ENCODE measurements around the gene CAB39L.

The CAB39L gene

GRCh38 chr13:49308097-49308875, 135.6 kb downstream of the CAB39L start:
- no peak overlapping the region for H3K4me3 ChIP-seq (ENCODE audit: low read depth in 1 of 5, low read length in 5 of 5)
- H3K36me3 ChIP-seq (ENCODE audit: control insufficient read depth in 5 of 5, insufficient read depth in 5 of 5, low read length in 5 of 5), result peaks cover 0 to 11% (median 7%) of the 10 kb centered on the region in 5 donors
- peaks cover 6 to 55% (median 47%) of the 10 kb centered on the region in 5 donors for H3K4me1 ChIP-seq (ENCODE audit: control insufficient read depth in 5 of 5, insufficient read depth in 5 of 5, low read length in 5 of 5)
- peak overlapping the region; percentile 92 for H3K27ac ChIP-seq (ENCODE audit: low read depth, low read length)
- H3K9me3 ChIP-seq (ENCODE audit: control insufficient read depth in 5 of 5, low read length in 5 of 5), result no peaks in the 10 kb centered on the region
- no peaks in the 10 kb centered on the region for H3K27me3 ChIP-seq (ENCODE audit: control insufficient read depth in 5 of 5, insufficient read depth in 4 of 5, low read length in 5 of 5)
- H3K9ac ChIP-seq (ENCODE audit: low read length in 5 of 5), result peak overlapping the region in 2 of 5 donors; percentile 53 to 59

- no peak overlapping the region for H3K4me3 ChIP-seq (ENCODE audit: low read depth in 1 of 5, low read length in 5 of 5)
- no peaks in the 10 kb centered on the region for H3K27me3 ChIP-seq (ENCODE audit: control insufficient read depth in 5 of 5, insufficient read depth in 4 of 5, low read length in 5 of 5)
- H3K27ac ChIP-seq (ENCODE audit: low read depth, low read length), result peak overlapping the region; percentile 92
- peaks cover 0 to 10% (median 7%) of the 10 kb centered on the region in 5 donors for H3K36me3 ChIP-seq (ENCODE audit: control insufficient read depth in 5 of 5, insufficient read depth in 5 of 5, low read length in 5 of 5)
- peak overlapping the region in 3 of 5 donors; percentile 27 to 56 (median 53) for H3K9ac ChIP-seq (ENCODE audit: low read length in 5 of 5)
- H3K4me1 ChIP-seq (ENCODE audit: control insufficient read depth in 5 of 5, insufficient read depth in 5 of 5, low read length in 5 of 5), result peaks cover 6 to 57% (median 47%) of the 10 kb centered on the region in 5 donors
- H3K9me3 ChIP-seq (ENCODE audit: control insufficient read depth in 5 of 5, low read length in 5 of 5), result no peaks in the 10 kb centered on the region
These were observed 136.5 kb downstream of the CAB39L start for GRCh38 chr13:49307365-49307764.

GRCh38 chr13:49305792-49306425, 138.0 kb downstream of the CAB39L start:
- Histone ChIP-seq H3K9me3 (ENCODE audit: control insufficient read depth in 5 of 5, low read length in 5 of 5) (no peaks in the 10 kb centered on the region), H3K4me1 (ENCODE audit: control insufficient read depth in 5 of 5, insufficient read depth in 5 of 5, low read length in 5 of 5) (peaks cover 6 to 66% (median 55%) of the 10 kb centered on the region in 5 donors), H3K9ac (ENCODE audit: low read length in 5 of 5) (no peak overlapping the region), H3K36me3 (ENCODE audit: control insufficient read depth in 5 of 5, insufficient read depth in 5 of 5, low read length in 5 of 5) (peaks cover 0 to 8% (median 6%) of the 10 kb centered on the region in 5 donors), H3K27ac (ENCODE audit: low read depth, low read length) (peak overlapping the region; percentile 46), H3K4me3 (ENCODE audit: low read depth in 1 of 5, low read length in 5 of 5) (no peak overlapping the region), H3K27me3 (ENCODE audit: control insufficient read depth in 5 of 5, insufficient read depth in 4 of 5, low read length in 5 of 5) (no peaks in the 10 kb centered on the region)

- peak overlapping the region; percentile 35 for H3K27ac ChIP-seq (ENCODE audit: low read depth, low read length)
These were observed 138.8 kb downstream of the CAB39L start for GRCh38 chr13:49304763-49305700.

GRCh38 chr13:49304356-49304755, 139.5 kb downstream of the CAB39L start:
- peak overlapping the region in 1 of 5 donors; percentile 14 for H3K9ac ChIP-seq (ENCODE audit: low read length in 5 of 5)
- H3K27ac ChIP-seq (ENCODE audit: low read depth, low read length), result peak overlapping the region; percentile 35
- no peak overlapping the region for H3K4me3 ChIP-seq (ENCODE audit: low read depth in 1 of 5, low read length in 5 of 5)
- no peaks in the 10 kb centered on the region for H3K27me3 ChIP-seq (ENCODE audit: control insufficient read depth in 5 of 5, insufficient read depth in 4 of 5, low read length in 5 of 5)
- H3K4me1 ChIP-seq (ENCODE audit: control insufficient read depth in 5 of 5, insufficient read depth in 5 of 5, low read length in 5 of 5), result peaks cover 10 to 73% (median 64%) of the 10 kb centered on the region in 5 donors
- no peaks in the 10 kb centered on the region for H3K9me3 ChIP-seq (ENCODE audit: control insufficient read depth in 5 of 5, low read length in 5 of 5)
- H3K36me3 ChIP-seq (ENCODE audit: control insufficient read depth in 5 of 5, insufficient read depth in 5 of 5, low read length in 5 of 5), result peaks cover 0 to 2% (median 0%) of the 10 kb centered on the region in 5 donors

More at GRCh38 chr13:49304763-49305700, 138.8 kb downstream of the CAB39L start:
- Histone ChIP-seq H3K4me1 (ENCODE audit: control insufficient read depth in 5 of 5, insufficient read depth in 5 of 5, low read length in 5 of 5) (peaks cover 8 to 73% (median 63%) of the 10 kb centered on the region in 5 donors), H3K4me3 (ENCODE audit: low read depth in 1 of 5, low read length in 5 of 5) (no peak overlapping the region), H3K27me3 (ENCODE audit: control insufficient read depth in 5 of 5, insufficient read depth in 4 of 5, low read length in 5 of 5) (no peaks in the 10 kb centered on the region), H3K9ac (ENCODE audit: low read length in 5 of 5) (peak overlapping the region in 1 of 5 donors; percentile 14), H3K36me3 (ENCODE audit: control insufficient read depth in 5 of 5, insufficient read depth in 5 of 5, low read length in 5 of 5) (peaks cover 0 to 5% (median 2%) of the 10 kb centered on the region in 5 donors), H3K9me3 (ENCODE audit: control insufficient read depth in 5 of 5, low read length in 5 of 5) (no peaks in the 10 kb centered on the region)

- Histone ChIP-seq H3K4me1 (ENCODE audit: control insufficient read depth in 5 of 5, insufficient read depth in 5 of 5, low read length in 5 of 5) (peaks cover 12 to 71% (median 60%) of the 10 kb centered on the region in 5 donors), H3K27me3 (ENCODE audit: control insufficient read depth in 5 of 5, insufficient read depth in 4 of 5, low read length in 5 of 5) (no peaks in the 10 kb centered on the region), H3K9ac (ENCODE audit: low read length in 5 of 5) (no peak overlapping the region), H3K27ac (ENCODE audit: low read depth, low read length) (peak overlapping the region; percentile 35), H3K4me3 (ENCODE audit: low read depth in 1 of 5, low read length in 5 of 5) (no peak overlapping the region), H3K36me3 (ENCODE audit: control insufficient read depth in 5 of 5, insufficient read depth in 5 of 5, low read length in 5 of 5) (peaks cover 0 to 2% (median 0%) of the 10 kb centered on the region in 5 donors), H3K9me3 (ENCODE audit: control insufficient read depth in 5 of 5, low read length in 5 of 5) (no peaks in the 10 kb centered on the region)
These were observed 140.2 kb downstream of the CAB39L start for GRCh38 chr13:49303533-49304252.

GRCh38 chr13:49302817-49303216, 141.0 kb downstream of the CAB39L start:
- Histone ChIP-seq H3K27ac (ENCODE audit: low read depth, low read length) (no peak overlapping the region), H3K9me3 (ENCODE audit: control insufficient read depth in 5 of 5, low read length in 5 of 5) (no peaks in the 10 kb centered on the region), H3K27me3 (ENCODE audit: control insufficient read depth in 5 of 5, insufficient read depth in 4 of 5, low read length in 5 of 5) (no peaks in the 10 kb centered on the region), H3K4me1 (ENCODE audit: control insufficient read depth in 5 of 5, insufficient read depth in 5 of 5, low read length in 5 of 5) (peaks cover 6 to 66% (median 55%) of the 10 kb centered on the region in 5 donors), H3K4me3 (ENCODE audit: low read depth in 1 of 5, low read length in 5 of 5) (no peak overlapping the region), H3K9ac (ENCODE audit: low read length in 5 of 5) (no peak overlapping the region), H3K36me3 (ENCODE audit: control insufficient read depth in 5 of 5, insufficient read depth in 5 of 5, low read length in 5 of 5) (peaks cover 0 to 2% (median 0%) of the 10 kb centered on the region in 5 donors)

- no peak overlapping the region for H3K27ac ChIP-seq (ENCODE audit: low read depth, low read length)
- H3K4me1 ChIP-seq (ENCODE audit: control insufficient read depth in 5 of 5, insufficient read depth in 5 of 5, low read length in 5 of 5), result peaks cover 6 to 60% (median 49%) of the 10 kb centered on the region in 5 donors
- H3K36me3 ChIP-seq (ENCODE audit: control insufficient read depth in 5 of 5, insufficient read depth in 5 of 5, low read length in 5 of 5), result peaks cover 0 to 2% (median 0%) of the 10 kb centered on the region in 5 donors
- H3K4me3 ChIP-seq (ENCODE audit: low read depth in 1 of 5, low read length in 5 of 5), result no peak overlapping the region
- H3K9me3 ChIP-seq (ENCODE audit: control insufficient read depth in 5 of 5, low read length in 5 of 5), result no peaks in the 10 kb centered on the region
- no peak overlapping the region for H3K9ac ChIP-seq (ENCODE audit: low read length in 5 of 5)
- no peaks in the 10 kb centered on the region for H3K27me3 ChIP-seq (ENCODE audit: control insufficient read depth in 5 of 5, insufficient read depth in 4 of 5, low read length in 5 of 5)
These were observed 141.6 kb downstream of the CAB39L start for GRCh38 chr13:49302222-49302621.
